GDM1 (cell line): Measurements from ENCODE around the gene HTRA1.

Source experiments
- DNase-seq: peaks from one replicate; lab custom pipeline; 2025; lab: John Stamatoyannopoulos, UW

The HTRA1 gene

GRCh38 chr10:122516734-122517133 is 55.4 kb downstream of the HTRA1 start:
- no peak for DNase-seq

GRCh38 chr10:122519144-122519543 is 57.8 kb downstream of the HTRA1 start:
- no peak for DNase-seq

GRCh38 chr10:122519873-122520272 is 58.5 kb downstream of the HTRA1 start:
- no peak for DNase-seq

GRCh38 chr10:122521011-122521410 is 59.7 kb downstream of the HTRA1 start:
- DNase-seq, result no peak

DNA sequence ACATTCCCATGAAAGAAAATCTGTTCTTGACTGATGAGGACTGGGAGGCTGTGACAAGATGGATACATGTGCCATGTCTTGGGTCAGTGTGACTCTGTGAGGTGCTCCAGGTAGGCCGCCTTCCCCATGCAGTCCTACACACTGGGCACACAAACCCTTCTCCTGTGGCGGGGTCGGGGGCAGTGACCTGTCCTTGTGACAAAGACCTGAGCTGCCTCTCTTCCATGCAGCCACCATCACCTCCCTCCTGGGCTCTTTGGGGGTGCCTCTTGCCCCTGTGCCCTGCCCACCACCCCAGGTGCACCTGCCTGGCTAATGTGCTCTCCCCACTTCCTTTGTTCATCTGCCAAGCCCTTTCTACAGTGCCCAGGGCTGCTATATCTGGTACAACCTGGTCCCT is 63.5 kb downstream of the HTRA1 start:
- no peak for DNase-seq

DNA sequence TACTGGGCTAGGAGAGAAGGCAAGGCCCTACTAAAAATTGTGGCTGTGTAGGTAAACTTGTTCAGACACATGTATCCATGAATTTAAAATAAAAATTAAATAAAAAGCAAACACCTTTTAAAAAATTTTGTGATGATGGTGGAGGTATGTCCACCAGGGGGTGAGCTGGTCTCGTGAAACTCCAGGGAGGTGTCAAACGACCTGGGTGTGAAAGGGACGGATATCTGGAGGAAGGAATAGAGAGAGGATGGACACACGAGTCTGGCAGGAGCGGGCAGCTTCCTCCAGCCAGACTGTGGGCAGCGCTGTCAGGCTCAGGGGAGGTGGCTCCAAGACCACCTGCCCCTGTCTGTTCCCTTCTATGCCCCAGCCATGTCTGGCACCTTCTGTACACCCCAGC is 64.4 kb downstream of the HTRA1 start:
- no peak for DNase-seq

GRCh38 chr10:122526892-122527291 is 65.5 kb downstream of the HTRA1 start:
- no peak for DNase-seq

GRCh38 chr10:122530177-122530576 is 68.8 kb downstream of the HTRA1 start:
- no peak for DNase-seq

DNA sequence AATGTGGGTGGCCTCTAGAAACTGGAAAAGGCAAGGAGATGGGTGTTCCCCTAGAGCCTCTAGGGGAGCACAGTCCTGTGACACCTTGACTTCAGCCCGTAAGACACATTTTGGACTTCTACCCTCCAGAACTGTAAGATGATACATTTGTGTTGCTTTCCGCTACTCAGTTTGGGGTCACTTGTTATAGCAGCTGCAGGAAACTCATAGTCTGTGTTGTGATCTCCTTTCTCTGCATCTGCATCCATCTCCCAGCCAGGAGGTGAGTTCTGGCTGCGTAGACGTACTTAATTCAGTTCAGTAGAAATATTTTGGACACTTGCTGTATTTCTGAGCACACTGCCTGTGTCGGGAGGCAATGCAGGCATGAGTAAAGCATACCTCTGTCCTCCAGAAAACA is 69.9 kb downstream of the HTRA1 start:
- DNase-seq, result no peak

DNA sequence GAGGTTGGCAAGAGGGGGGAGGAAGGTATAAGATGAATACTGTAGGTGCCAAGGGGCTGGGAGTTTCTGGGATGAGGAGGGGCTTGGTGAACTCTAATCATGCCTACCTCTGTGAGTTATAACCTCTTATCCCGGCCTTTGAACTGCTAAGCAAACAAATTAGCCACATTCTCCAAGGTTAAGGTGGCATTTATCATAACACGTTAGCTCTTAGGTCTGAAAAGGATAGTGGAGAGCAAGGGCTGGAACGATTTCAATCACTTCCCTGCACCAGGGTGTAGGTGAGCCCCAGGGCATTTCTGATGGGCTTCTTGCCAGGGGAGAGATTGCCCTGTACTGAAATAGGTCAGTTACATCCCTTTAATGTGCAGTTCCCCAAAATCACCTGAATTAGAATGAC is 70.6 kb downstream of the HTRA1 start:
- no peak for DNase-seq

- DNase-seq, result no peak
These were observed 71.4 kb downstream of the HTRA1 start for GRCh38 chr10:122532601-122533296.

GRCh38 chr10:122537545-122537944 is 76.2 kb downstream of the HTRA1 start:
- DNase-seq, result no peak

DNA sequence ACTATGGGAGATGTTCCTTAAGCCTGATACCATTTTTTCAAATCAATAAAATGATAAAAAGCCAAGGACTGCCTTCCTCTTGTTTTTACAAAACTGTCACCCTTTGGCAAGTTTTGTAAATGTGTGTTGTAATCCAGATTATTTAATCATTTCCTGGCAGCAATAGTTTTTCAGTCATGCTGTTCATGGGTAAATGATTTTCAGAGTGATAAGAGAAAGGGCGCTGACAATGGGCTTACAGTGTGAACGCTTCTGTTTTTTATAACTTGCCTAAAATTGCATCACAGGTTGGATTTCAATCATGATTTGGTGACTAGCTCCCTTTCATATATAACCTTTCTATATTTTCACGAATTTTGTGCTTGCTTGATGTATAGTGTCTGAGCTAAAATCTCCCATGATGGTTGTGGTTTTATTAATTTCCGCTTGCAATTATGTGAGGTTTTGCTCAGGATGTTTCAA is 80.2 kb downstream of the HTRA1 start:
- no peak for DNase-seq

- no peak for DNase-seq
These were observed 82.5 kb downstream of the HTRA1 start for GRCh38 chr10:122543676-122544445.

GRCh38 chr10:122544493-122544892 is 83.1 kb downstream of the HTRA1 start:
- DNase-seq, result no peak

- no peak for DNase-seq
These were observed 84.9 kb downstream of the HTRA1 start for GRCh38 chr10:122546242-122546641.

DNA sequence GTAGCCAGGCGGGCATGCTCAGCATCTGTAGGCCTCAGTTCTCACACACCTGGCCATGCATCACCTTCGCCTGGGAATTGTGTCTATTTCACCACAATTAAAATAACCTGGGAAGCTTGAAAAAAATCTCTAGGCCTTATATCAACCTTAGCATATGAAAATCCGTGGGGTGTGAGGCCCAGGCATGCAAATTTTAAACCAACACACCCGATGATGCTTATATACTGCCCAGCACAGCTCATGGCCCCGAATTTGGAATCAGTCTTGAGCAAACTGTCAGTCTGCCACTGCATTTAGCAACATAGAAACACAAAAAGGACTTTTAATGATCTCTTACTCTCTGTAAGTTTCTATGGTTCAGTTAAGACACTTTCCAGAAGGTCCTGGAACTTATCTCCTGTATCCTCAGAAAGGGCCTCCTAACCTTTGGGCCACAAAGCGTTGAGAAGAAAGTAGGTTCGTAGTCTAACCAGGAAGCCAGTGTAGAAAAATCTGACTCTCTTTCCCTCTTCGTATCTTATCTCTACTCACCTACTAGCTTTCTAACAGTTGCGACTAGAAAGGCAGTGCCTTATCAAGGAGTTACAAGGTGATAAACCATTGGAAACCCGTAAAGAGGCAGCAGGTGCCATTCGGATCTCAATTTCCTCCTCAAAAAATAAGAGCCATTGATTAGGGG is 87.2 kb downstream of the HTRA1 start:
- no peak for DNase-seq

DNA sequence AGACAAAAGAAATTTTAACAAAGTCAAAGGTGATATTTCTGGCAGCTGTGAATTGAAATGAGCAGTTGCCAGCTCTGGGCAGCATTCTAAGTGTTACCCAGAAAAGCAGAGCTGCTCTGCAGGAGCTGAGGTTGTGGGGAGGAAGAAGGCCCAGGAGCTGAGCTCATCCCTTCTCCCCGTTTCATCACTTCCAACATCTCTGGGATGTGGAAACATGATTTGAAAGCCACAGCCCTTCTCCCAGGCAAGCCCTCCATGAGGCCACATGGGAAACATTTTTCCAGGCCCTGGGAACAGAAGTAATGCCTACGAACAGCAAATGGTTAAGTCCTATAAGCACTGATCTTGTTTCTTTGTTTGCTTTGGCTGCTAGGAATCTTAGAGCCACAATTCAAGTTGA is 88.3 kb downstream of the HTRA1 start:
- DNase-seq, result no peak

- no peak for DNase-seq
These were observed 89.1 kb downstream of the HTRA1 start for GRCh38 chr10:122550427-122550826.

GRCh38 chr10:122550983-122551382 is 89.6 kb downstream of the HTRA1 start:
- DNase-seq, result no peak

- no peak for DNase-seq
These were observed 90.1 kb downstream of the HTRA1 start for GRCh38 chr10:122551450-122551849.

DNA sequence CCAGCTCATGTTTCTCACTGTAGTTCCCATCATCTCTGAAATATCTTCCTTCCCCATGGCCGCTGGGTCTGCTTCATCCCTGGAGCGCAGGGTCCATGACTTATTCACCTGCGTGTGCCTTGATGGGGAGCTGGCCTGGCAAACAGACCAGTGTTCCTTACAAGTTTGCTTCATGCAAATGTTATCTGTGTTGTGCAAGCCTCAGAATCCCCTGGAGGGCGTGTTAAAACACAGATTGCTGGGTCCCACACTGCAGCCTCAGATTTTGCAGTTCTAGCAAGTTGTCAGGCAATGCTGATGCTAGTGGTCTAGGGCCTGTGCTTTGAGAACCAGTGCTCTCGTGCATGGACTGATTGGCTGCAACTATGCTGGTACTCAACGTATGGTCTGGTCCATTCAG is 92.0 kb downstream of the HTRA1 start:
- DNase-seq, result no peak
